Measurements from ENCODE around the gene FAM171A1.
A peak's percentile ranks its signal among the peaks of the same experiment; 100 is the strongest.

The FAM171A1 gene

GRCh38 chr10:15369256-15370211 is 1.6 kb downstream of the FAM171A1 start:
- TF ChIP-seq, protein P1, sequence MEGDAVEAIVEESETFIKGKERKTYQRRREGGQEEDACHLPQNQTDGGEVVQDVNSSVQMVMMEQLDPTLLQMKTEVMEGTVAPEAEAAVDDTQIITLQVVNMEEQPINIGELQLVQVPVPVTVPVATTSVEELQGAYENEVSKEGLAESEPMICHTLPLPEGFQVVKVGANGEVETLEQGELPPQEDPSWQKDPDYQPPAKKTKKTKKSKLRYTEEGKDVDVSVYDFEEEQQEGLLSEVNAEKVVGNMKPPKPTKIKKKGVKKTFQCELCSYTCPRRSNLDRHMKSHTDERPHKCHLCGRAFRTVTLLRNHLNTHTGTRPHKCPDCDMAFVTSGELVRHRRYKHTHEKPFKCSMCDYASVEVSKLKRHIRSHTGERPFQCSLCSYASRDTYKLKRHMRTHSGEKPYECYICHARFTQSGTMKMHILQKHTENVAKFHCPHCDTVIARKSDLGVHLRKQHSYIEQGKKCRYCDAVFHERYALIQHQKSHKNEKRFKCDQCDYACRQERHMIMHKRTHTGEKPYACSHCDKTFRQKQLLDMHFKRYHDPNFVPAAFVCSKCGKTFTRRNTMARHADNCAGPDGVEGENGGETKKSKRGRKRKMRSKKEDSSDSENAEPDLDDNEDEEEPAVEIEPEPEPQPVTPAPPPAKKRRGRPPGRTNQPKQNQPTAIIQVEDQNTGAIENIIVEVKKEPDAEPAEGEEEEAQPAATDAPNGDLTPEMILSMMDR (IDR thresholded peaks at IDR 0.05; ENCODE audit: unreplicated experiment in 3 of 3), result no peak
- H3K27ac Mint-ChIP-seq, result peak overlapping the region; percentile 82 to 97 (median 96)
- no peaks in the 10 kb centered on the region for H3K9me3 Mint-ChIP-seq
- H3K36me3 Mint-ChIP-seq (ENCODE audit: low read depth), result peaks cover 16% of the 10 kb centered on the region
- H3K27me3 Mint-ChIP-seq (ENCODE audit: low read depth), result peaks cover 8% of the 10 kb centered on the region
- H3K4me1 Mint-ChIP-seq, result peaks cover 42% of the 10 kb centered on the region
- H3K4me3 Mint-ChIP-seq, result peak overlapping the region; percentile 91 to 94 (median 91)

GRCh38 chr10:15368101-15368855 is 2.8 kb downstream of the FAM171A1 start:
- Mint-ChIP-seq H3K27ac (peak overlapping the region; percentile 36 to 97 (median 82)), H3K36me3 (ENCODE audit: low read depth) (peaks cover 25% of the 10 kb centered on the region), H3K4me3 (peak overlapping the region; percentile 91 to 94 (median 91)), H3K27me3 (ENCODE audit: low read depth) (peaks cover 8% of the 10 kb centered on the region), H3K9me3 (no peaks in the 10 kb centered on the region), H3K4me1 (peaks cover 34% of the 10 kb centered on the region)
- TF ChIP-seq, protein P1 (IDR thresholded peaks at IDR 0.05; ENCODE audit: unreplicated experiment in 3 of 3), result no peak

DNA sequence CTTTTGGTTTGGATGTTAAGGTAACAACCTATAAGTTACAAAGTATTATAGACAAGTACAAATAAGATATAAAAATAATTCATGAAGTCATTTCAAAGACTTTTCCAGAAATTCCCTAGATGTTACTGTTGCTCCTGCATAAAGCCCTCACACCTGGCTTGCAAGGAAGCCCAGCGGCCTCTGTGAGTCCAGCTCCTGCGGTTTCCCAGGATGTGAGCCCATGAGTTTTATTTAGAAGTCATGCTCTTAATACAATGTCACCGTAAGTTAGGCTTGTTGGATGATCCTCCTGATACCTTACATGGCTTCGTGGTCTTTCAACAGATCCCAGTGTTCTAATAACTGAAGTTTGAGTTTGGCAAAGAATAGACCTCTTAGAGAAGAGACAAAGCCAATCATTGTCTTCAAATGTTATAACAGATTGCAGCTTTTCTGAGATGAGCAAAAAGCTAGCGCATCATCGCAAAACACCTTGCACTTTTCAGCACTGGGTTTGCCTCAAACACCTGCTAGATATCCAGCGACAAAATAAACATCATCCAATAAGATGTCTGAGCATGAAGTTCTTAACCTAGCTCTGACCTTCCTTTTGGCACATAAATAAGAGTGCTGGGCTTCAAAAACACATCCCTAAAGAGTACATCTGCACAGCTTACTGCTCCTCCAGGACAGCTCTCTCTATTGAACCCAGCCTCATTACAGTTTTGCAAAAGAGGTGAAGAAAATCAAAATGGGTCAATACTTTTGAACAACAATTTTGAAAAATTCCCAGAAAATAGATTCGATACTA is 3.6 kb downstream of the FAM171A1 start:
- Mint-ChIP-seq H3K27me3 (ENCODE audit: low read depth) (peaks cover 8% of the 10 kb centered on the region), H3K36me3 (ENCODE audit: low read depth) (peaks cover 31% of the 10 kb centered on the region), H3K4me1 (peaks cover 39% of the 10 kb centered on the region), H3K4me3 (peak overlapping the region in 2 of 3 experiments; percentile 46 to 67), H3K27ac (no peak overlapping the region), H3K9me3 (no peaks in the 10 kb centered on the region)
- TF ChIP-seq, protein P1 (IDR thresholded peaks at IDR 0.05; ENCODE audit: unreplicated experiment in 3 of 3), result no peak

- Mint-ChIP-seq H3K27ac (no peak overlapping the region), H3K36me3 (ENCODE audit: low read depth) (peaks cover 43% of the 10 kb centered on the region), H3K9me3 (no peaks in the 10 kb centered on the region), H3K4me1 (peaks cover 39% of the 10 kb centered on the region), H3K4me3 (no peak overlapping the region), H3K27me3 (ENCODE audit: low read depth) (no peaks in the 10 kb centered on the region)
- TF ChIP-seq, protein P1 (IDR thresholded peaks at IDR 0.05; ENCODE audit: unreplicated experiment in 3 of 3), result no peak
Observed at GRCh38 chr10:15365692-15366091, 5.4 kb downstream of the FAM171A1 start.

GRCh38 chr10:15364001-15364400 is 7.1 kb downstream of the FAM171A1 start:
- Mint-ChIP-seq H3K36me3 (ENCODE audit: low read depth) (peaks cover 47% of the 10 kb centered on the region), H3K9me3 (no peaks in the 10 kb centered on the region), H3K27ac (no peak overlapping the region), H3K27me3 (ENCODE audit: low read depth) (no peaks in the 10 kb centered on the region), H3K4me1 (peaks cover 33% of the 10 kb centered on the region), H3K4me3 (no peak overlapping the region)
- TF ChIP-seq, protein P1 (IDR thresholded peaks at IDR 0.05; ENCODE audit: unreplicated experiment in 3 of 3), result no peak

Data from nephron (organoid).